ENCODE results near the gene TGFB1I1. TPM values are rescaled to one million over a fixed set of nuclear protein-coding genes. Genes with fewer than 3 reads are reported as not detected.

The TGFB1I1 gene
- total and polyA plus RNA-seq, 2 of the 13 experiments (the other 11 are each of a cell fraction or from before 2014, with no cell fraction given), result 0.80 to 2.9 TPM

- 41% methylated on average over 3 of the region's 3 CpGs for WGBS (ENCODE audit: low lambda C conversion rate)
- BruUV-seq (replicated peaks), result no TSS peak
- Histone ChIP-seq H3K79me2 (ENCODE audit: insufficient read depth, low read length) (peaks cover 3% of the 10 kb centered on the region), H3K9me3 (ENCODE audit: low read length) (no peaks in the 10 kb centered on the region), H4K20me1 (ENCODE audit: insufficient read depth, low read length) (no peaks in the 10 kb centered on the region), H3K36me3 (replicated peaks in 1 of 2; ENCODE audit: control insufficient read depth in 1 of 2, insufficient read depth in 2 of 2, low read length in 2 of 2) (peaks cover 16 to 46% of the 10 kb centered on the region in 2 experiments), H3K27ac (ENCODE audit: extremely low read length, insufficient read depth, low read length) (peak overlapping the region; percentile 1), H3K4me1 (ENCODE audit: insufficient read depth, low read length) (peaks cover 40% of the 10 kb centered on the region), H3K27me3 (ENCODE audit: control insufficient read depth in 1 of 2, insufficient read depth in 2 of 2, low read length in 2 of 2) (no peaks in the 10 kb centered on the region), H3K4me2 (ENCODE audit: low read depth, low read length) (no peak overlapping the region), H3K9ac (ENCODE audit: insufficient read depth, low read depth, low read length) (no peak overlapping the region), H2AFZ (ENCODE audit: low read length) (no peak overlapping the region), H3K4me3 (replicated peaks in 1 of 3; ENCODE audit: insufficient read depth in 1 of 3, low read depth in 2 of 3, low read length in 3 of 3) (no peak overlapping the region)
- intact Hi-C loops (cut with micrococcal nuclease; ENCODE audit: unreplicated experiment), result no loop called here
- peak; percentile 51 for FAIRE-seq
- ChIA-PET POLR2A (interaction anchor here (0.9 to 2.5 kb wide), 4 partner anchors 12 to 372 kb away, joined by 3 to 13 read pairs (median 4); partner anchors contain the start of genes ARMC5 and ZNF267), CTCF (ENCODE audit: low intra/inter-chr PET ratio, low total read pairs) (no interaction called here)
- ATAC-seq, result peak; percentile 77
- in situ Hi-C loops (cut with HindIII; ENCODE audit: extremely low pct_ligation_motif_present, low pct_unique_long_range_greater_than_20kb), result no loop called here
- peak; percentile 55 for DNase-seq (ENCODE audit: low spot score)
- TF ChIP-seq ZNF362 (CRISPR knock-in tag; IDR thresholded peaks at IDR 0.05; ENCODE audit: borderline replicate concordance), result 0 out of 2 replicates have a peak, but pooled peaks have one; percentile 23
- no peak for TF ChIP-seq GRHL1 (CRISPR knock-in tag; conservative IDR thresholded peaks at IDR 0.05)
- TF ChIP-seq RXRB (CRISPR knock-in tag; IDR thresholded peaks at IDR 0.05; ENCODE audit: borderline replicate concordance), result peak; percentile 33; the same call in 1 of the 2 replicates
- TF ChIP-seq NFATC3 (CRISPR knock-in tag; IDR thresholded peaks at IDR 0.05), result no peak
- peak; percentile 94 for TF ChIP-seq GFI1 (CRISPR knock-in tag; IDR thresholded peaks at IDR 0.05; ENCODE audit: borderline replicate concordance)
- 0 out of 2 replicates have a peak, but pooled peaks have one; percentile 35 for TF ChIP-seq MIXL1 (CRISPR knock-in tag; IDR thresholded peaks at IDR 0.05)
- TF ChIP-seq ZNF121 (CRISPR knock-in tag; IDR thresholded peaks at IDR 0.05), result peak; percentile 88
- TF ChIP-seq BCL6 (CRISPR knock-in tag; IDR thresholded peaks at IDR 0.05), result peak; percentile 54
- TF ChIP-seq, protein P1, sequence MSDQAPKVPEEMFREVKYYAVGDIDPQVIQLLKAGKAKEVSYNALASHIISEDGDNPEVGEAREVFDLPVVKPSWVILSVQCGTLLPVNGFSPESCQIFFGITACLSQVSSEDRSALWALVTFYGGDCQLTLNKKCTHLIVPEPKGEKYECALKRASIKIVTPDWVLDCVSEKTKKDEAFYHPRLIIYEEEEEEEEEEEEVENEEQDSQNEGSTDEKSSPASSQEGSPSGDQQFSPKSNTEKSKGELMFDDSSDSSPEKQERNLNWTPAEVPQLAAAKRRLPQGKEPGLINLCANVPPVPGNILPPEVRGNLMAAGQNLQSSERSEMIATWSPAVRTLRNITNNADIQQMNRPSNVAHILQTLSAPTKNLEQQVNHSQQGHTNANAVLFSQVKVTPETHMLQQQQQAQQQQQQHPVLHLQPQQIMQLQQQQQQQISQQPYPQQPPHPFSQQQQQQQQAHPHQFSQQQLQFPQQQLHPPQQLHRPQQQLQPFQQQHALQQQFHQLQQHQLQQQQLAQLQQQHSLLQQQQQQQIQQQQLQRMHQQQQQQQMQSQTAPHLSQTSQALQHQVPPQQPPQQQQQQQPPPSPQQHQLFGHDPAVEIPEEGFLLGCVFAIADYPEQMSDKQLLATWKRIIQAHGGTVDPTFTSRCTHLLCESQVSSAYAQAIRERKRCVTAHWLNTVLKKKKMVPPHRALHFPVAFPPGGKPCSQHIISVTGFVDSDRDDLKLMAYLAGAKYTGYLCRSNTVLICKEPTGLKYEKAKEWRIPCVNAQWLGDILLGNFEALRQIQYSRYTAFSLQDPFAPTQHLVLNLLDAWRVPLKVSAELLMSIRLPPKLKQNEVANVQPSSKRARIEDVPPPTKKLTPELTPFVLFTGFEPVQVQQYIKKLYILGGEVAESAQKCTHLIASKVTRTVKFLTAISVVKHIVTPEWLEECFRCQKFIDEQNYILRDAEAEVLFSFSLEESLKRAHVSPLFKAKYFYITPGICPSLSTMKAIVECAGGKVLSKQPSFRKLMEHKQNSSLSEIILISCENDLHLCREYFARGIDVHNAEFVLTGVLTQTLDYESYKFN (CRISPR knock-in tag; conservative IDR thresholded peaks at IDR 0.05), result peak; percentile 67
- TF ChIP-seq HNF4G (IDR thresholded peaks at IDR 0.05; ENCODE audit: borderline replicate concordance, low read depth, low read length), result peak; percentile 23; the same call in 1 of the 2 replicates
- TF ChIP-seq HNF4G (CRISPR knock-in tag; IDR thresholded peaks at IDR 0.05; ENCODE audit: borderline replicate concordance, low read depth), result no peak
- peak; percentile 34; the same call in 1 of the 2 replicates for TF ChIP-seq HMG20A (CRISPR knock-in tag; IDR thresholded peaks at IDR 0.05; ENCODE audit: borderline replicate concordance)
- TF ChIP-seq, protein P2, sequence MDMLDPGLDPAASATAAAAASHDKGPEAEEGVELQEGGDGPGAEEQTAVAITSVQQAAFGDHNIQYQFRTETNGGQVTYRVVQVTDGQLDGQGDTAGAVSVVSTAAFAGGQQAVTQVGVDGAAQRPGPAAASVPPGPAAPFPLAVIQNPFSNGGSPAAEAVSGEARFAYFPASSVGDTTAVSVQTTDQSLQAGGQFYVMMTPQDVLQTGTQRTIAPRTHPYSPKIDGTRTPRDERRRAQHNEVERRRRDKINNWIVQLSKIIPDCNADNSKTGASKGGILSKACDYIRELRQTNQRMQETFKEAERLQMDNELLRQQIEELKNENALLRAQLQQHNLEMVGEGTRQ (IDR thresholded peaks at IDR 0.05; ENCODE audit: low read depth, low read length), result no peak
- TF ChIP-seq, protein P2 (CRISPR knock-in tag; IDR thresholded peaks at IDR 0.05; ENCODE audit: borderline replicate concordance), result no peak
- TF ChIP-seq ZMYM2 (CRISPR knock-in tag; IDR thresholded peaks at IDR 0.05), result peak; percentile 33; the same call in 1 of the 2 replicates
These were observed 29.4 kb downstream of the TGFB1I1 start for GRCh38 chr16:31501226-31501965.
